ENCODE data around the gene CDH4. TPM values are rescaled to one million over a fixed set of nuclear protein-coding genes. Genes with fewer than 3 reads are reported as not detected.

Gene CDH4
- total and polyA plus RNA-seq, 10 donors = 0.30 to 20.1 (median 7.7) TPM

GRCh38 chr20:61856626-61857413 is 604.8 kb downstream of the CDH4 start:
- Histone ChIP-seq H3K4me1 (no peaks in the 10 kb centered on the region), H3K9me3 (peaks cover 0 to 32% (median 7%) of the 10 kb centered on the region in 8 donors), H3K4me3 (no peak overlapping the region), H3K27ac (no peak overlapping the region), H3K27me3 (replicated peaks in 1 of 7) (peaks cover 0 to 9% (median 0%) of the 10 kb centered on the region in 7 donors), H3K36me3 (no peaks in the 10 kb centered on the region)
- 85 to 92% (median 87%) methylated on average over 19 to 31 of the region's 31 CpGs for WGBS, 5 donors
- intact Hi-C loops (cut with DNase I; ENCODE audit: low total_unique reads) = no loop called here
- TF ChIP-seq CTCF (IDR thresholded peaks at IDR 0.05 in 8 of 11, conservative IDR thresholded peaks at IDR 0.05 in 3 of 11) (no peak), POLR2A (IDR thresholded peaks at IDR 0.05) (no peak), POLR2AphosphoS5 (IDR thresholded peaks at IDR 0.05) (no peak)
- no peak for DNase-seq

- Histone ChIP-seq H3K27ac (no peak overlapping the region), H3K4me3 (no peak overlapping the region), H3K27me3 (replicated peaks in 1 of 7) (peaks cover 0 to 14% (median 0%) of the 10 kb centered on the region in 7 donors), H3K36me3 (no peaks in the 10 kb centered on the region), H3K4me1 (no peaks in the 10 kb centered on the region), H3K9me3 (peaks cover 0 to 32% (median 7%) of the 10 kb centered on the region in 8 donors)
- no peak for DNase-seq
- TF ChIP-seq POLR2A (IDR thresholded peaks at IDR 0.05) = no peak
- no peak for TF ChIP-seq CTCF (IDR thresholded peaks at IDR 0.05 in 8 of 11, conservative IDR thresholded peaks at IDR 0.05 in 3 of 11)
- TF ChIP-seq POLR2AphosphoS5 (IDR thresholded peaks at IDR 0.05) = no peak
- intact Hi-C loops (cut with DNase I; ENCODE audit: low total_unique reads) = no loop called here
- WGBS, 5 donors = 85 to 88% (median 86%) methylated on average over 10 of the region's 10 CpGs
These were observed 605.3 kb downstream of the CDH4 start for GRCh38 chr20:61857414-61857775.

GRCh38 chr20:61857884-61858283 is 605.8 kb downstream of the CDH4 start:
- no peak overlapping the region for H3K4me3 ChIP-seq
- H3K4me1 ChIP-seq = no peaks in the 10 kb centered on the region
- H3K27ac ChIP-seq = no peak overlapping the region
- intact Hi-C loops (cut with DNase I; ENCODE audit: low total_unique reads) = no loop called here
- peaks cover 0 to 14% (median 0%) of the 10 kb centered on the region in 7 donors for H3K27me3 ChIP-seq (replicated peaks in 1 of 7)
- WGBS, 5 donors = 70 to 100% (median 89%) methylated on average over 1 of the region's 1 CpG
- DNase-seq = no peak
- H3K9me3 ChIP-seq = peaks cover 0 to 32% (median 7%) of the 10 kb centered on the region in 8 donors
- TF ChIP-seq POLR2AphosphoS5 (IDR thresholded peaks at IDR 0.05) (no peak), POLR2A (IDR thresholded peaks at IDR 0.05) (no peak), CTCF (IDR thresholded peaks at IDR 0.05 in 8 of 11, conservative IDR thresholded peaks at IDR 0.05 in 3 of 11) (no peak)
- no peaks in the 10 kb centered on the region for H3K36me3 ChIP-seq

GRCh38 chr20:61859767-61860166 is 607.7 kb downstream of the CDH4 start:
- Histone ChIP-seq H3K4me1 (no peaks in the 10 kb centered on the region), H3K36me3 (no peaks in the 10 kb centered on the region), H3K27me3 (replicated peaks in 1 of 7) (peaks cover 0 to 20% (median 0%) of the 10 kb centered on the region in 7 donors), H3K9me3 (peaks cover 0 to 27% (median 6%) of the 10 kb centered on the region in 8 donors), H3K27ac (no peak overlapping the region), H3K4me3 (no peak overlapping the region)
- WGBS, 5 donors = 74 to 92% (median 87%) methylated on average over 10 to 13 of the region's 13 CpGs
- TF ChIP-seq CTCF (IDR thresholded peaks at IDR 0.05 in 8 of 11, conservative IDR thresholded peaks at IDR 0.05 in 3 of 11) (no peak), POLR2AphosphoS5 (IDR thresholded peaks at IDR 0.05) (no peak), POLR2A (IDR thresholded peaks at IDR 0.05) (no peak)
- DNase-seq = no peak
- intact Hi-C loops (cut with DNase I; ENCODE audit: low total_unique reads) = no loop called here
